HG03520 (cell line): Measurements from ENCODE around the gene STX8.
"Not testable (repeated sequence)": the region's sequence is repeated elsewhere in the genome, so short reads cannot be mapped to it uniquely, and the experiment has no call there.

Source experiments
- ATAC-seq: cut with Tn5 transposase; IDR thresholded peaks from one replicate; pipeline ENCODE4 v1.9.1; 2021; ENCODE audit warnings: mild to moderate bottlenecking, moderate library complexity; ENCODE audit not compliant: unreplicated experiment

Gene STX8

DNA sequence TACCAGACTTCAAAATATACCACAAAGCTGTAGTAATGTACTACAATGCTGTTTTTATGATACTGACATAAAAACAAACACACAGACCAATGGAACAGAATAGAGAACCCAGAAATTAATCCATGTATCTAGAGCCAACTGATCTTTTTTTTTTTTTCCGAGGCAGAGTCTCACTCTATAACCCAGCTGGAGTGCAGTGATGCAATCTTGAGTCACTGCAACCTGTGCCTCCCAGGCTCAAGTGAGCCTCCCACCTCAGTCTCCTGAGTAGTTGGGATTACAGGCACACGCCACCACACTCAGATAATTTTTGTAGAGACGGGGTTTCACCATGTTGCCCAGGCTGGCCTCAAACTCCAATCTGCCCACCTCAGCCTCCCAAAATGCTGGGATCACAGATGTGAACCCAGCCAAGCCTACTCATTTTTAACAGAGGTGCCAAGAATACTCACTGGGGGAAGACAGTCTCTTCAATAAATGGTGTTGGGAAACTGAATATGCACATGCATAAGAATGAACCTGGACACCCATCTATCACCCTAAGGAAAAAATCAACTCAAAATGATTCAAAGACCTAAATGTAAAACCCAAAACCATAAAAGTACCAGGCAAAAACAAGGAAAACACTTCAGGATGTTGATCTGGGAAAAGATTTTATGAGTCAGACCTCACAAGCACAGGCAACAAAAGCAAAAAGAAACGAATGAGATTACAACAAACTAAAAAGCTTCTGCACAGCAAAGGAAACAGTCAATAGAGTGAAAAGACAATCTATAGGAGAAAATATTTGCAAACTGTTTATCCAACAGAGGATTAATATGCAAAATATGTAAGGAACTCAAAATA is 63.1 kb downstream of the STX8 start:
- no peak for ATAC-seq

DNA sequence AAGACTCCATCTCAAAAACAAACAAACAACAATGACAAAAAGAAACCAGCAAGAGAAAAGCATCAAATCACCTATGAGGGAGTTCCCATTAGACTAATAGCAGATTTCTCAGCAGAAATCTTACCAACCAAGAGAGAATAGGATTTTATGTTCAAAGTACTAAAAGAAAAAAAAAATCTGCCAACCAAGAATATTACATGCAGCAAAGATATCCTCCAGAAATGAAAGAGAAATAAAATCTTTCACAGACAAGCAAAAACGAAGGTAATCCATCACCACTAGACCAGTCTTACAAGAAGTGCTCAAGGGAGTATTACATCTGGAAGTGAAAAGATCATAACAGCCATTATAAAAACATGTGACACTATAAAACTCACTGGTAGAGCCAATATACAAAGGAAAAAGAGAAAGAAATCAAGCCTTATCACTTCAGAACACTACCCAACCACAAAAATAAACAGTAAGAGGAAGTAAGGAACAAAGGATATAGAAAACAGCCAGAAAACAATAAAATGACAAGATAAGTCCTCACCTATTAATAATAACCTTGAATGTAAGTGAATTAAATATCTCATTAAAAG is 66.3 kb downstream of the STX8 start:
- ATAC-seq, result no peak

DNA sequence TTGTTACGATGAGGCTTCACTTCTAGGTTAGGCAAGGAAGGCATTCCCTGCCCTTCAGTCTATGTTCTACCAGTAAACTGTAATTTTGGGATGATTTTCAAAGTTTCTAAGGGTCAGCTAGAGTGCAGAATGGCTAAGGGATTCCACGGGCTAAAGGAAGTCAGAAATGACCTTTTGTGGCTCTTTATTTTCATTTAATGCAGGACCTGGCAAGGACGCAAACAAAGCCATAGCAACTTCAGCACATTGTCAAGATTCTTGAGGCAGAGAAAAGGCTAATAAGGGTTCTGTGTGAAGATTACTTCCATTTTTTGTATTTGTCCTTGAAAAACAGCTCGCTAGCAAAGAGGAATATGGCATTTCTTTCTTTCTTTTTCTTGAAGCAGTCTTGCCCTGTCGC is 76.6 kb downstream of the STX8 start:
- no peak for ATAC-seq

DNA sequence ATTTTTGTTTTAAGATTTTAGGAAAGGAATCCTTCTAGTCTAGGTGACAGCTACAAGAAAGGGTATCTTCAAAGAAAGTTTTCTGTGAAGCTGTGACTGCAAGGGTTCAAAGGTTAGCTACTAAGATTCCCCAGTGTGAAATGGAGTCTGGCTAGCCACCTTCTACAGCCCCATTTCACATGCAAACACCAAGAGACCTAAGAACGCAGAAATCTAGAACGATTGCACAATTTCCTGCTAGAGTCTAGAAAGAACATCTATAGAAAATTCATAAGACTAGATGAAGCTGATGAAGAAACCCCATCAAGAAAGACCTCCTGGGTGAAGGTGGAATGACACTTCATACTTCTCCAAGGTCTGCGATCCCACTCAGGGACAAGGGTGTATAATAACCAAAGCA is 77.1 kb downstream of the STX8 start:
- ATAC-seq, result no peak

DNA sequence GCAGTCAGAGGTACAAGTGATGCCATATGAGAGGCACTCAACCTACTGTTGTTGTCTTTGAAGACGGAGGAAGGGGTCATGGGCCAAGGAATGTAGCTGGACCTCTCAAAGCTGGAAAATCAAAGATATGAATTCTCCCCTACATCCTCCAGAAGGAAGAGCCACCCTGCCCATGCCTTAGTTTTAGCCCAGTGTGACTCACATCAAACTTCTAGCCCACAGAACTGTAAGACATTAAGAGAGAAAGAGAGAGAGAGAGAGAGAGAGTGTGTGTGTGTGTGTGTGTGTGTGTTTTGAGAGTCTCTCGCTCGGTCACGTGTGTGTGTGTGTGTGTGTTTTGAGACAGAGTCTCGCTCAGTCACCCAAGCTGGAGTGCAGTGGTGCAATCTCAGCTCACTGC is 87.1 kb downstream of the STX8 start:
- no peak for ATAC-seq

DNA sequence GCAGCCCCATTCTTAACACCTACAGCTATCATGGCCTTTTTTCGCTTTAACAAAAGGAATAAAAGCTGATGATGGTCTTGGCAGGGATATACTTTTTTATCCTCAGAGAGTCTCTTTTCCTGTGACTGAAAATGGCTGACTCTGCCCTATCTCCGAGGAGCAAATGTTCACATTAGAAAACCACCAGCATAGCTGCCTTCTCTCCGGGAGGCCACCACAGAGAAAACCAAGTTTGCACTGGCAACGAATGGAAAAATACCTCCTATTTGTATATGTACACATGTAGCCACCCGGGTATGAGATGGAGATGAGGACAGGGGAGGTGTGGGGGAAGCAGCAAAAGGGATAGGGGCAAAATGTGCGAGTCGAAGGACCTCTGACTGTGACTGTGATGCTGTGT is 88.2 kb downstream of the STX8 start:
- ATAC-seq, result no peak

DNA sequence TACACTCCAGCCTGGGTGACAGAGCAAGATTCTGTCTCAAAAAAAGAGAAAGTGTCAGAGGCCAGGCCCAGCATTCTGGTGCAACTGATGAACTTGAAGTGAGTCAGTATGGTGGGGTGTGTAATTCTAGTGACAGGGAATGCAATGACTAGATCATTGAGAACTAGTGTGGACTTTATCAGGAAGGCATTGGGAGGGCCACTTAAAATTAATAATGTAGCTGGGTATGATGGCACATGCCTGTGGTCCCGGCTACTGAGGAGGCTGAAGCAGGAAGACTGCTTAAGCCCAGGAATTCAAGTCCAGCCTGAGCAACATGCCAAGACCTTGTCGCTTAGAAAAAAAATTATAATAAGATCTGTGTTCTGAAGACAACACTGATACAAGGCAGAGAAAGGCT is 90.8 kb downstream of the STX8 start:
- ATAC-seq, result no peak

DNA sequence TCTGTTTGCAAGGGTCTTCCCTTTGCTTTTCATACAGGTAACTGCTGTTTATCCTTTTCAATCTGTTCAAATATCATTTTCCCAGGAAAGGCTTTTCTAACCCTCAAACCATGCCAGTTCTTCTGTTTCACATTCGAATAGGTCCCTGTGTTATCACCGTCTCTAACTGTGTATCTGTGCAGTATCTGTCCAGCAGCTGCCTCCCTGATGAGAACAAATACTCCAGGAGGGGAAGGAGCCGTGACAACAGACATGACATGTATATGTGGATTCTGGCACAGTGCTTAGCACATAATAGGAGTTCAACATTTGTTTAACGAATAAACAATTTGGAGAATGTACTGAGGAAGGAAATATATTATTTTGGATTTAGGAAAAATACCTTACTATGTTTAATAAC is 95.7 kb downstream of the STX8 start:
- no peak for ATAC-seq

DNA sequence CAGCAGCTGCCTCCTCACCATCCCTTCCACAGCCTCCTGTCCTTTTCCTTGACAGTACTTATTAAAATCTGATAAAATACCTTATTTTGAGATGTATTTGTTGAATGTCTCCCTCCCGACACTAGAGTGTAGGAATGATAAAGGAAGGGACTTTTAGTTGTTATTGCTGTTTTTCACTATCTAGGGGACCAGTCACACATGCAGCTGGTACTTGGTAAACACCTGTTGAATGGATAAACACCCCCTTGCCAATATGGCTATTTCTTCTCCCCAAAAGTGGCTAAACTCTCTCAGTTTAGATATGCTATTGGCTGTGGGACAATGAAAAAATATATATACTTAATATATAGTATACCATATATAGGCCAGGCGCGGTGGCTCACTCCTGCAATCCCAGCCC is 96.7 kb downstream of the STX8 start:
- no peak for ATAC-seq

DNA sequence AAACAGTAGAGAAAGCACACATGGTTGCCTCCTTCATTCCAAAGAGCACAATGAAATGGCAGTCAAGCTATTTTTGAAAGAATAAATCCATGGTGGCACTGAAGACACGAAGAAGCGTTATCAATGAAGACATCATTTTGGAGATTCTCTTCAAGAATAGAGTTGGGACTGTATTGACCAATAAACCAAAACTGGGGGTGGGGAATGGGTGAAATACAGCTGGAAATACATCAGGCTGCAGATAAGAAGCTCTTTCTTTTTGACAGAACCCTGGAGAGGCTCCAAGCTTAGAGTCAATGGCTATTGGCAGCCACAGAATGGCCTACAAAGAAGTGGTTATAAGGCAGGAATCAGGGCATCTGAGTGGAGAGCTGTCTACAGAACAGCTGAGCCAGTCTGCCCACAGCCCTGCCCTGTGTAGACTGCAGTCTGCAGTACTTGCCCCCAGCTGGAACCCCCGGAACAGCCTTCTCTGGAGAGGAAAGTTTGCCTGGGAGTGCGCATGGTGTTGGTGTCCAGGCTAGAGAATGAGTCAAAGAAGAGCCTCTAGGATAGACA is 100.4 kb downstream of the STX8 start:
- ATAC-seq, result no peak

DNA sequence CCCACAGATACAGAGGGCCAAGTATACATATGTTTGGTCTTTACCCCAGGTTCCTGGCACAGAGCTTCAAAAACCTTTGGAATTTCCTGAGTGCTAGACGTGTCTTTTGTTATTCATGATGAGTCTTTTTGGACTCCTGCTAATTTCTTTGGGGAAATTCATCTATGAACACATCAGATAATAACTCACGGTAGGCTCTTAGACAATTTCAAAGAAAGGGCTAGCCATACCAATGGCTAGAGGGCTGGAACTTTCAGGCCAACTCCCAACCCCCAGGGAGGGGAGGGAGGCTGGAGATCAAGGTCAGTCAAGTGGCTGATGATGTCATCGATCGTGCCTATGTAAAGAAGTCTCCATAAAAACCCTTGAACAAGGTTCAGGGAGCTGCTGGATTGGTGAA is 101.9 kb downstream of the STX8 start:
- no peak for ATAC-seq

DNA sequence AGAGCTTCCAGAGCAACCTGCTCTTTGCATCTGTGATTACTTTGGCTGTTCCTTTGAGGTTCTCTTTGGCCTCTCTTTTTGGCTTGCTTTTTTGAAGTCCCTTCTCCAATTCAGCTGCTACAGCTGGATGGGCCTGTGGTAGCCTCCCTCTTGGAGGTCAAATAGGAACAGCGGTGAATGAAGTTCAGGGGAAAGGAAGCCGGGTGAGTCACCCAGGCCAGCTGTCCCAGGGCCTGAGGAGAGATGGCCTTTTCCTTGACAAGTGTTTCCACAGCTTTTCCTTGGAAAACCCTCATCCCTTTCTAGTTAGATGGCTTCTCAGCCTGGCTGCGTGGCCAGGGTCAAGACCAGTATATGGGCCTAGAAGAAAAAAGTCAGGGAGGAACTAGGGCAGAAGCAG is 103.1 kb downstream of the STX8 start:
- ATAC-seq, result no peak

DNA sequence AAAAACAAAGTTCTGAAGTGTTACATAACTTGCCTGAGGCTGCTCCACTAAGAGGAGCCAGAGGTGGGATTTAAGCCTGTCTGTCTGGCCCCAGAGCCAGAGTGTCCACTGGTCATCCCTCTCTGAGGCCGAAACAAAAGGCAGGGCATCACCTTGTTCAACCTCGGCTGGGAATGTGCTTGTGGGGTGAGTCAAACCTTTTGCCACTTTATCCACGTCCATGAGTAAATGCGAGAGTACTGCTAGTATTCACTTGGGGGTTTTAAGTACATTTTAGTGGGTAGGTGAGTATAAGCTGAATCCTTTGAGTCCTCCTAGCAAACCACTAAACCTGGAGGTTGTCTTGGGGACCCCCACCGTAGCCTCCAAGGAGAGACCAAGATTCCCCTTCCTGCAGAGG is 103.5 kb downstream of the STX8 start:
- no peak for ATAC-seq

DNA sequence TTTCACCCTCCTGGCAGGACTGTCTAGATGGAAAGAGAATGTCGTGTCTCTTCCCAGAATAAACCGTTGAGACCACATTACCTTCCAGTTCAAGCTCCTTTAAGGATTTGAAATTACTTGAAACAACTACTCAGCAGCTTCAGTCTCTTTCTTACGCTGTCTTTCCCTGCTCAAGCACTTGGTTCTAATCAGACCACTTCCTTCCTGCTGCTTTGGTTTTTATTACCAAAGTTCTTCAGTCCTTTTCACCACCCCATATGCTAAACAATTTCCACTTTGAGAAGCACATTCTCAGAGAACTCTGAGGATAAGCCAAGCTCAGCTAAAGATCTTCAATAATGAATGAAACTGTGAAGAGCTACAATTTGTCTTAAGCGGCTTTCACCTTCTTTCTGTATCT is 105.4 kb downstream of the STX8 start:
- ATAC-seq, result no peak

DNA sequence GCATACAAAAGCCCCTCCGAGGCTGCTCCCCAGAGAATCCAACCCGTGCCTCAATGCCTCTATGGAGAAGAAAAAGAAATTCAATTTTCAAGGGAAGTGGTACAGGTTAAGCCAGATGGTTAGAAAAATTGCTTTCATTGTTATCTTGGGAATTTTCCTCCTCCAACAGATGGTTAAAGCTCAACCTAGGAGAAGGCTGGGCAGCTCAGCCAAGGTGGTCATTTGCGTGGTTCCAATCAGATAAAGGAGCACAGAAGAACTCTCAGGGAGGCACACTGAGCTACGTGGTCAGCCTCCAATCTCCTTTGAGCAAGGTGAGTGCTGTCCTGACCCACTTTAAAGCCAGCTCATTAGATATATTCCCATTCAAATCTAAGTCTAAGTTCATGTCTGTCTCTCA is 106.7 kb downstream of the STX8 start:
- no peak for ATAC-seq

DNA sequence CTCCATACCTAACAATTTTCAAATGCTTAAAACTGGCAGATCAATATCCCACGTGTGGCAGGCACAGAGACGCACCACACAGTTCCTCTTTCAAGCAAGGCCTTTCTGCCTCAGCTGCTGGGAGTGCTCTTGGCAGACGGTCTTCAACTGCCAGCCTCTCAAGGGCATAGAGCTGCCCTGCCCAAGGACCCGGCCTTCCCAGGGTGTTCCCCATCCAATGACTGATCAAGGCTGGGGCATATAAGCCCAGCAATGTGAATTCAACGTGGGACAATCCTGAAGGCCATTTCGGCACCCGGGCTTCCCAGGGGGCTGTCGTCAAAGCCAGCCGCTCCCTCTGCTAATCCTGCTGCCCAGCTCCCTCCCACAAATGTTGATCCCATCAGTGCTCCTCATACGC is 107.1 kb downstream of the STX8 start:
- no peak for ATAC-seq

DNA sequence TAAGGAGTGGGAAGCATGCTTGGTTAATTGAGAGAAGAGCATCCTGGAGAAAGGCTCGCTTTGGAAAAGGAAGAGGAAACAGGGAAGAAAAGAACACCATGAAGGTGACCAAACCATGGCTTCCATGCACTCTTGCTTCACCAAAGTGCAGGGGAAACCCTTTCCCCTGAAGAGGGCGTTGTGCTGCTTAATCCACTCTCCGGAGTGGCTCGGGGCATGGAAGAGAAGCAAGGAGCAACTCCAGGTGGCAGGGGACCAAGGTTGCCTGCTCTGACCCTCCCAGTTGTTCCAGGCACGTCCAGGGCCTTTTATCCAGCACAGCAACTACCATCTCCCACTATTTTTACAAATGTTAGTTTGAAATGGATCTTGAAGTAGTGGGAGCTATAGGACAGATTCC is 108.1 kb downstream of the STX8 start:
- no peak for ATAC-seq

DNA sequence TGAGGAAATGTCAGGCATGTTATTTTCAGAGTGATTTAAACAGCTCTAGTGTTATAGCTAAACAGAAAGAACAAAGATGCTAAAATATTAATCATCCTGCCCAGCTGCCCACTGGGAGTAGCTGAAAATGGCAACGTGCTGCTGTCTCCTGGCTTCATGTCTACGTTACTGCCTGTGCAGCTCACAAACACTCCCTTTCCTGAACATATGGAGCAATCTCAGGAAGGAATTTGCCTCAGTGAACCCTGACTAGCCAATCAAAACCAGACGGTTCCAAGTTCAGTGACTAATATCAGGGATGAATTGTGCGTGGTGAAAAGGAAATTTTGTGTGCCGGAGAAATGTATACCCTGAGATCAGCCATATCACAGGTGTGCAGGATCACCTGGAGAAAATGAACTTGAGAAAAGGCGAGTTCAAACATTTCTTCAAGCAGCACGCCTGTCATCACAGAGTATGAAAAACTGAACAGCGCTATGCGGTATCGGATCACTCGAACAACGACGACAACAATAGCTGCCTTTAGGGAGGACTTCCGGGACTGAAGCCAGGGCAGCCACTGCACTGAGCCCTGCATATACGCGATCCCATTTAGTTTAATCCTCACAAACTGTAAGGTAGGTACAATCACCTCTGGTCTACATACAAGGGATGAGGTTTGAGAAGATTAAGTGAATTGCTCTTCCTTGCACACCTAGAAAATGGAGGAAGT is 110.3 kb downstream of the STX8 start:
- ATAC-seq, result no peak

DNA sequence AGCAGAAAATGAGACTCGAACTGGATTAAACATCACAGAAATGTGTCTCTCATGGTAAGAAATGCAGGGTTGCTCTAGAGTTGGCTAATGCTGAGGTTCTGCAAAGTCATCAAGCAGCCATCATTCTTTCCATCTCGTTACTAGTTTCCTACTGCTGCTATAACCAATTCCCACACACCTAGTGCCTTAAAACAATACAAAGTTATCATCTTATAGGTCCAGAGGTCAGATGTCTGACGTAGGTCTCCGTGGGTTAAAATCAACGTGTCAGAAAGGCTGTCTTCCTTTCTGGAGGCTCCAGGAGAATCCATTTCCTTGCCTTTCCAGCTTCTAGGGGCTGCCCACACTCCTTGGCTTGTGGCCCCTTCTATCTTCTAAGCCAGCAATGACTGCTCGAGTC is 118.6 kb downstream of the STX8 start:
- no peak for ATAC-seq

DNA sequence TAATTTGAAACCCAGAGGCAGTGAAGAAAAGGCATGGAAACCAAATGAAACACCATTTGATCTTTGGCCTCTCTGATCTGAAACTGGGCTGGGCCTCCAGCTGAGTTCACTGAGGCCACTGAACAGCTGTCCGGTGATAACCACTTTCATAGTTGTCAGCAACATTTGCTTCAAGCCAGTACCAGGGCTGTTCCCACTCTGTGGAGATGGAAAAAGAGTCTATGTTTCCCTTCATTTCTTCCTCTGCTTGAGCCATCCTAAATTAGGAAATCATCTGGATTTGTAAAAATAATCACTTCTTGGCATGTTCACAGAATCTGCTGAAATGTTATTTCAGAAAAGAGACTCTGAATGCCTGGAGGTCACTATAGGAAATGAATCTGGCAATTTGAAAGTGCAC is 119.3 kb downstream of the STX8 start:
- ATAC-seq, result no peak

DNA sequence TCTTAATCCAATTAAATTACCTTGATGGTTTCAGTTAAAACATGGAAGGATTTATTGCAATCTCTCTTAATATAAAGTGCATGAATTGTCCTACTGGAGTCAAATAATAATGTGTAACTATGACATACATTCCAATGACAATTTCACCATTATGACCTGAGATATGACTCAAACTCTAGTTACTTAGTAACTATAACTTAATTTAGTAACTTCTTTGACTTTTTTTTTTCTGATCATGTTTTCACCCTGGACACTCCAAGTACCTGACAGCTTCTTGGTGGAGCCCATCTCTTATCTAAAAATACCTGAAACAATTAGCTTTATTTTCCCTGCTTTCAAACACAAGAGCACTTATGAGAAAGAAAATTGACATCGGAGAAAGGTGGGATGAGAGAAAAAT is 123.7 kb downstream of the STX8 start:
- ATAC-seq, result no peak

DNA sequence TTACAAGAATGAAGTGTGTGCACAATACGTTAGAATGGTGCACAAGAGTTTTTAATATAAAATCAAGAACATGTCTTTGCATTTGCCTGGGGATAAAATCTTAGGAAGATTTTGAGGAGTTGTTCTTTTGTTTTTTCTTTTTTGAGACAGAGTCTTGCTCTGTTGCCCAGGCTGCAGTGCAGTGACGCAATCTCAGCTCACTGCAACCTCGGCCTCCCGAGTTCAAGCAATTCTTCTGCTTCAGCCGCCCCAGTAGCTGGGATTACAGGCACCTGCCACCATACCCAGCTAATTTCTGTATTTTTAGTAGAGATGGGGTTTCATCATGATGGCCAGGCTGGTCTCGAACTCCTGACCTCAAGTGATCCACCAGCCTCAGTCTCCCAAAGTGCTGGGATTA is 128.3 kb downstream of the STX8 start:
- not testable (repeated sequence) for ATAC-seq
